Measurements from ENCODE around the gene RAB3B. TPM values are rescaled to one million over a fixed set of nuclear protein-coding genes. Genes with fewer than 3 reads are reported as not detected.

RAB3B gene
- total and polyA plus RNA-seq, 9 of the 15 experiments (the other 6 are each of a cell fraction or from before 2014, with no cell fraction given): 0.07 to 0.47 (median 0.27) TPM

- TF ChIP-seq ATF2 (CRISPR knock-in tag; IDR thresholded peaks at IDR 0.05): no peak
- no peak for TF ChIP-seq SMARCB1 (IDR thresholded peaks at IDR 0.05; ENCODE audit: insufficient read length, low read depth)
- TF ChIP-seq PKNOX1 (IDR thresholded peaks at IDR 0.05): no peak
- 0 out of 2 replicates have a peak, but pooled peaks have one; percentile 36 for TF ChIP-seq AFF4 (CRISPR knock-in tag; IDR thresholded peaks at IDR 0.05)
- TF ChIP-seq KLF13 (tag; IDR thresholded peaks at IDR 0.05; ENCODE audit: borderline replicate concordance, low read depth): no peak
- TF ChIP-seq HBP1 (CRISPR knock-in tag; IDR thresholded peaks at IDR 0.05): no peak
- TF ChIP-seq ZNF830 (CRISPR knock-in tag; IDR thresholded peaks at IDR 0.05): no peak
- no peak for TF ChIP-seq USF2 (CRISPR knock-in tag; IDR thresholded peaks at IDR 0.05)
- TF ChIP-seq ZSCAN32 (CRISPR knock-in tag; IDR thresholded peaks at IDR 0.05): no peak
- TF ChIP-seq POLR2AphosphoS5 (IDR thresholded peaks at IDR 0.05; ENCODE audit: control insufficient read depth, insufficient read depth, low read depth, low read length): no peak
- peak; percentile 37; the same call in 1 of the 2 replicates for TF ChIP-seq ZBTB33 (CRISPR knock-in tag; IDR thresholded peaks at IDR 0.05)
- no peak for TF ChIP-seq DACH1 (IDR thresholded peaks at IDR 0.05; ENCODE audit: partially characterized antibody)
These were observed 112.8 kb downstream of the RAB3B start (continued) for GRCh38 chr1:51877434-51878307.
